HG03565 (cell line): ENCODE data around the gene CREM.
A peak's percentile ranks its signal among the peaks of the same experiment; 100 is the strongest.

Experiments
- ATAC-seq: cut with Tn5 transposase; IDR thresholded peaks from one replicate; pipeline ENCODE4 v1.9.1; 2021; ENCODE audit warnings: mild to moderate bottlenecking, moderate library complexity; ENCODE audit not compliant: unreplicated experiment

Gene CREM

DNA sequence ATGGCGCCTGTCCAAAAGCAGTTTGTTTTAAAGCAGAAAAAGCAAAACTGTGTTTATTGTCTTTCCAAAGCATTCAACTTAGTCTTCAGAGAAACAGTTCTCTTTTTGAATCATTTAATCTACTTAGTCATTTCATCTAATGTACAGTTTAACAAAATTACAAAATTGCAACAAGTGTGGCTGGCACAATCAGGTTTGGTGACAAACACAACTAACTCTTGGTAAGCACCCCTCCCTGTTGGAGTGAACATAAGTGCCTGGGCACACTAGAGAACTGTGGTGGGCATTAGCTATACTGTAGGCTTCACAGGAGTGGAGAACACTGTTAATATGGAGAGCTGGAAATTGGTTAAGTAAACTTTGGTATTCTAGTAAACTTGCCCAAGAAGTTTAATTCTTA lies 6.9 kb downstream of the CREM start:
- ATAC-seq = no peak

DNA sequence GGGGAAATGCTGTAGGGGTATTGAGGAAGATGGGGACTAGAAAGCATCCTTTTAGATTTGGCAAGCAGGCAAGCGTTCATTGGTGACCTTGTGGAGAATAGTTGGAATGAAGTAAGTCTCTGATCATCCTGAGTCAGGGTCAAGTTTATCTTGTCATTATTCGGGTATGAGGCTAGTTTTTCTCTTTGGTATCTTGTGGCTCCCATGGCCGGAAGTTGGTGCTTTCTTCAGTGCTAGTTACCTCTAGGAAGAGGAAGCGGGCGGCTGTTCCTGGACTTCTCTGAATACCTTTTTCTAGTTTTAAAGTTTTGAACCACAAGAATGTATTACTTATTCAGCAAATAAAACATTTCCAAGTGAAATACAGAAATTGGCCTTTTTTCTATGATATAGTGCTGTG lies 9.2 kb downstream of the CREM start:
- ATAC-seq = no peak

DNA sequence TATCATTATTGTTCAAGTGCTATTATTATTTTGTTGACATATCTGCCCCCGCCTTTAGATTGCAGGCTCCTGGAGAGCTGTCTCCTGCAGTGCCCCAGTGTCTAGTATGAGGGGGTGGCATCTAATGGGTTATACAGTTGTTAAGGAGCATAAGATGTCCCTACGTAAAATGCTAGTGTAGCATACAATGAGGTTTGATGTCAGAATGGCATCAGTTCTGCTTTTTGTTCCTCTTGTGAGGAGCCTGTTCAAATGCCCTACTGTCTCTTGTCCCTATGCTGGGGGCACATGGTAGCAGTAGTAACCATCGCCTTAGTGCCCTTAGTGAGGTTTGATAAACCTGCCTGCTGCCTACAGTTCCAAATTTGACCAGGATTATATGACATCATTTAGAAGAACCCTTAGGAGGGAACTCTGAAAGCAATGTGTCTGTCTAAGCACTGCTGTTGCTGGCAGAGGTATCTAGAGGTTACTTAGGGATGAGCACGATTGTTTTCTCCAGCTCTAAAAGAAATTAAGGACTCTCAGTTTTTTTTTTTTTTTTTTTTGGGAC lies 9.7 kb downstream of the CREM start:
- peak; percentile 50 for ATAC-seq

DNA sequence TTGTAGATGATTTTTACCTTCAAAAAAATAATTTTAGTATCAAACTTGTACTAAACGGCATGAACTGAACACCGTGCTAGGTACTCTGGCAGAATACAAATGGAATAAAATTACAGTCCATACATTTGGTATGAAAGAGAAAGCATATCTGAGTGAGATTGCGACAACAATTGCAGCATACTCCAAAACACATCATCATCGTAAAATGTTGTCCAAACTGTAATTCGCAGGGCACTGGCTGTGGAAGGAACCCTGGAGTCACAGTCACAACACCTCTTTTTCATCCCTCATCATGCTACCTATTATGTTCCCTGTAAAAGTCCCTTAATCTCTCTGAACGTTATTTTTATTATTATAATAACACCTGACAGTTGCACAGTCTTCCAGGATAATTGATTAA lies 13.5 kb downstream of the CREM start:
- no peak for ATAC-seq

DNA sequence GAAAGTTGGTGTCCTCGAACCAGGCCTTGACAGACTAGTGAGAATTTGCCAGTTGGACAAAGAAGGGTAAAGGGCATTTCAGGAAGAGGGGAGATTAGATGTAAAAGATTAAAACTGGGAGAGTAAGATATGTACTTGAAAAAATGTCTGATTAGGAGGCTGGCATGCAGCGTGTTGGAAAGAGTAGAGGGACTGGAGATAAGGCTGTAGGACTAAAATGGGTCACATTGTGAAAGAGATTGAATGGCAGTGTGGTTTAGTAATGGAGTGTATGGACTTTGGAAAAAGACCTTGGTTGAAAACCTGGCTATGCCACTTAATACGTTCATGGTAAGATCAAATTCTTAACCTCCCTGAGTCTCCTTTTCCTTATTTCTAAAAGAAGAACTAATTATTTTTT lies 14.1 kb downstream of the CREM start:
- ATAC-seq = no peak

DNA sequence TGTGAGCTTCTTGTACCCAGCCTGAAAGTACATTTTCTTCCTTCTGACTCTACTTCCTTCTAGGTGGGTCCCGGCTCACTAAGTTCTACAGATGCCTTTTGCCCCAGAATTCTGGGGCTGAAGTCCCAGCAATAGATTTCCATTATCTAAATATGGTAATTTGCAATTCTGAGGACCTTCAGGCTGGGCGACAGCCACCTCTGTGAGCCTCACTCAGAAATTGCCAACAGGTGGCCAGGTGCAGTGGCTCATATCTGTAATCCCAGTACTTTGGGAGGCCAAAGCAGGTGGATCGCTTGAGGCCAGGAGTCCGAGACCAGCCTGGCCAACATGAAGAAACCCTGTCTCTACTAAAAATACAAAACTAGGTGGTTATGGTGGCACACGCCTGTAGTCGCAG lies 23.7 kb downstream of the CREM start:
- ATAC-seq = no peak

DNA sequence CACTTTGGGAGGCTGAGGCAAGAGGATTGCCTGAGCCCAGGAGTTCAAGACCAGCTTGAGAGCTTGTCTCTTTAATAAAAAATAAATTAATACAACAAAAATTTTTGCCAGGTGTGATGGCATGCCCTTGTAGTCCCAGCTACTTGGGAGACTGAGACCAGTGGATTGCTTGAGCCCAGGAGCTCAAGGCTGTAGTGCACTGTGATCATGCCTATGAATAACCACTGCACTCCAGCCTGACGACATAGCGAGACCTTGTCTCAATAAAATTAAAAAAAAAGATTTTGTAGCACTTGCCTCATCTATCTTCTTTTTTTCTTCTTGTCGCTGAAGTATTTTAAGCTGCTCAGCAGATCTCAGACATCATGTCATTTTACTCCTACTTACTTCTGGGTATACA lies 26.3 kb downstream of the CREM start:
- no peak for ATAC-seq

DNA sequence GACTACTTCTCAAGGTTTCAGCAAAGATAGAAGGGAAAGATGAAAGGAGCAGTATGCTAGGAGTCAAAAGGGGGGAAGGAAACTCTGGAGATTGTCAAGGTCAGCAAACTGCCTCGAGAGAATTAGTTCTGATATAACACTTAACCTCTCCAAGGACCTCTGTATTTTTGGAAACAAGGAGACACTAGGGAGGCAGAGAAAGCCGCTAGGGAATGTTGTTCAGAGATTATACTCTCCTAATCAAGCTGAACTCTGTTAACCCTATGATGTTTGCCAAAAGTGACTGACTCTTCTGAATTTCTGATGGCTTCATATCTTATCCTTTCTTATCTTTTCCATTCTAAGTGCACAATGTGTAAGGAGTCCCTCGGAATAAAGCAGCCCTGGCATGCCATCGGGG lies 27.1 kb downstream of the CREM start:
- no peak for ATAC-seq

DNA sequence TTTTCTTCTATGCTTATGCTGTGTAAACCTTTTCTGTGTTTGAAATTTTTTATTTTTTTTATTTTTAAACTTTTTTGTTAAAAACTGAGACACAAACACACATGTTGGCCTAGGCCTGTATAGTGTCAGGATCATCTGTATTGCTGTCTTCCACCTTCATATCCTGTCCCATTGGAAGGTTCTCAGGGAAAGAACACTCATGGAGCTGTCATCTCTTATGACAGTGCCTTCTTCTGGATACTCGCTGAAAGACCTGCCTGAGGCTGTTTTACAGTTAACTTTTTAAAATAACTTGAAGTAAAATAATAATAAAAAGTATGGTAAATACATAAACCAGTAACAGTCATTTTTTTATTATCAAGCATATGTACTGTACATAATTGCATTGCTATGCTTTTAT lies 34.1 kb downstream of the CREM start:
- no peak for ATAC-seq

DNA sequence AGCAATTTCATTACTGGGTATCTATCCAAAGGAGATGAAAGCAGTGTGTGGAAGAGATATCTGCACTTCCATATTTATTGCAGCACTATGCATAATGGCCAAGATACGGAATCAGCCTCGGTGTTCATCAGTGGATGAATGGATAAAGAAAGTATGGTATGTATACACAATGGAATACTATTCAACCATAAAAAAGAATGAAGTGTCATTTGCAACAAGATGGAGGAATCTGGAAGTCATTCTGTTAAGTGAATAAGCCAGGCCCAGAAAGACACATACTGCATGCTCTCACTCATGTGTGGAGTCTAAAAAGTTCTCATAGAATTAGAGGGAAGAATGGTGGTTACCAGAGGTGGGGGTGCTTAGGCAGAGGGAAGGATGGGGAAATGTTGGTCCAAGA lies 35.3 kb downstream of the CREM start:
- ATAC-seq = no peak

DNA sequence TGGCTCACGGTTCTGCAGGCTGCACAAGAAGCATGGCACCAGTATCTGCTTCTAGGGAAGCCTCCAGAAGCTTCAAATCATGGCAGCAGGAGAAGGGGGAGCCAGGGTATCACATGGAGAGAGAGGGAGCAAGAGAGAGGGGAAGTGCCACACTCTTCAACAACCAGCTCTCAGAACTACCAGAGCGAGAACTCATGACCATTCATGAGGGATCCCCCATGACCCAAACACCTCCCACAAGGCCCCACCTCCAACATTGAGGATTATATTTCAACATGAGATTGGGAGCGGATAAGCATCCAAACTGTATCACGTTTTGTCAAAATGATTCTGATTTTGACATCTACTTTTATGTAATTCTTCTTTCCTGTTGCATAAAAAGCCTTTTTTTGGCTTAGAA lies 38.5 kb downstream of the CREM start:
- ATAC-seq = no peak

DNA sequence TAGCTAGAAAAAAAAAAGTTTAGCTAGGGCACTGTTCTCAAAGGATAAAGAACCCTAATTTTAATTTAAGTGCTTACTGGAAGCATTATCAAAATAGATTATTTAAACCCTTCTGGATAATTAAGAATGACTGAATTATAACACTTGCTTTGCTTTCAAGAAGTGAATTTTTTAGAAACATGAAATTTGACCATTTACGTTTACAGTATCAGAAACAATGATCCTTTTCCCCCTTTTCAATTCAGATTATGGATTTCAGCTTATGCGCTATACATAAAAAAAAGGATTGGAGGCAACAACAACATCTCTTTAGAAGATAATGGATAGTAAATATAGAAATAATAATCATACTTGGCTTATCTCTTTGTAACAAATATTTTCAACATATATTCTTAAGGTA lies 39.2 kb downstream of the CREM start:
- no peak for ATAC-seq

DNA sequence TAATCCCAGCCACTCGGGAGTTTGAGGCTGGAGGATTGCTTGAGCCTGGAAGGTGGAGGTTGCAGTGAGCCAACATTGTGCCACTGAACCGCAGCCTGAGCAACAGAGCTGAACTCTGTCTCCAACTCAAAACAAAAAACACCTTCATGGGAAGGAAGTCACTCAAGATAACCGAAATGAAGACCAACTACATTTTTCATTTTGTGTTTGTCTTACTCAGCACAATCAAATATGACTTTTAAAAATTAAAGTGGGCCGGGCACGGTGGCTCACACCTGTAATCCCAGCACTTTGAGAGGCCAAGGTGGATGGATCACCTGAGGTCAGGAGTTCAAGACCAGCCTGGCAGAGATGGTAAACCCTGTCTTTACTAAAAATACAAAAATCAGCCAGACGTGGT lies 40.0 kb downstream of the CREM start:
- ATAC-seq = no peak

DNA sequence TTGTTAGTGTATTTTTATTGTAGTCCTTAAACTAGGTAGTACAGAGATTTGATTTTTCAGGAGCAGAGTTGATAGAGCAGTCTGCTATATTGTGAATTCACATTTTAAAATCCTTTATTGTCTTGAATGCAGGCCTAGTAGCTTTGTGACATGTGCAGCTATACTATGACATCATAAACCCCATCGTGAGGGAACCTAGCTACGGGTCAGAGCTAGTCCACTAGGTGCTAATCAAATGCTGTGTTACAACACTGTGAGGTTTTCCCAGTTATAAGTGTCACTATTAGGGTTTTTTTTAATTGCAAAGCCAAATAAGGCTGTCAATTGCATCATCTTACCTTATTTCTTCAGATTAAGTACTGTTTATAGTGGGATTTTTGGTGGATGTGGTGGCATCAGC lies 40.7 kb downstream of the CREM start:
- ATAC-seq = no peak

DNA sequence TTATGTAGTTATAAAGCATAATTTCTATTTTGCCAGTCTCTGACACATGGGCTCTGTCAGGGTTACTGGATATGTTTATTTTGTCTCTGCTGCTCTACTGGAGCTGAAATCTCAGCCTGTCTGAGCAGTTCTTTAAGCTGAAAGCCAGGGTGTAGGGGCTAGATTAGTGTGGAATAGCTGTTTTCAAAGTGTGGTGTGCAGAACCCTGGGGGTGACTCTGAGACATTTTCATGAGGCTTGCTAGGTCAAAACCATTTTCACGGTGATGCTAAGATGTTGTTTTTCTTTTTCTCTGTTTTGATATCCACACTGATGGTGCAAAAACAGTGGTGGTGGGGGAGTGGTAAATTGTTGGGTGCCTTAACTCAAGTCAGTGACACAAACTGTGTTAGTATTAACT lies 45.5 kb downstream of the CREM start:
- ATAC-seq = no peak

DNA sequence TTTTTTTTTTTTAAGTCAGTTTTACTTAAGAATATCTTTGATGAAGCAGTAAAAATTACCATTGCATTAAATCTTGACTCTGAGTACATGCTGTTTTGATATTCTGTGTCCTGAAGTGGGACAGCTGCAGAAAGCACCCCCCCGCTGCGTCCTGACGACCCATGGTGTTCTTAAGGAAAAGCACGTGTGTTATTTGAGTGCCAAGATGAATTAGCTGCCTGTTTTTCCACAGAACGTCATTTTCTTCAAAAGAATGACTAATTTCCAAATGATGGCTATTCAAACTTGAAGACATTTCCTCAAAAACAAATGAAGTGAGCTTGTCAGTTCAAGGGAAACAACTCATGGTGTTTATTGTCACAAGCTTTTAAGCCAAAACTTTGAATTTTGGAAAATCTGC lies 45.9 kb downstream of the CREM start:
- ATAC-seq = no peak

DNA sequence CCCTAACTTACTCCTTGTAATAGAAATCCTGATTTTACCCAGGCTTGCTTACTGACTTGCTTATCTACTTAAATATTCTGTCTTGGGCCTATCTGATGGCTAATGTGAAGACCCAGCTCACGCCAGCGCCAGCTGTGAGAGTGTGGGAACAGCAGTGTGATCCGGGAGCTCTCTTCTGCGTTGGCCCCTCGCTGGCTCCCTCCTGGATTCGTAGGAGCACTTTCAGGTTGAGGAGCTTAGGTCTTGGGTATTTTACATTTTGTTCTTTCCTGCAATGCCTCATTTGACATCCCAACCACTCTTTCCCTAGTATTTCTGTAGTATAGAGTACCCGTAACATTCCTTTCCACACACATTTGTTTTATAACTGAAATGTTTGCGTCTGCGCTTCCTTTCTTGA lies 51.7 kb downstream of the CREM start:
- ATAC-seq = no peak

DNA sequence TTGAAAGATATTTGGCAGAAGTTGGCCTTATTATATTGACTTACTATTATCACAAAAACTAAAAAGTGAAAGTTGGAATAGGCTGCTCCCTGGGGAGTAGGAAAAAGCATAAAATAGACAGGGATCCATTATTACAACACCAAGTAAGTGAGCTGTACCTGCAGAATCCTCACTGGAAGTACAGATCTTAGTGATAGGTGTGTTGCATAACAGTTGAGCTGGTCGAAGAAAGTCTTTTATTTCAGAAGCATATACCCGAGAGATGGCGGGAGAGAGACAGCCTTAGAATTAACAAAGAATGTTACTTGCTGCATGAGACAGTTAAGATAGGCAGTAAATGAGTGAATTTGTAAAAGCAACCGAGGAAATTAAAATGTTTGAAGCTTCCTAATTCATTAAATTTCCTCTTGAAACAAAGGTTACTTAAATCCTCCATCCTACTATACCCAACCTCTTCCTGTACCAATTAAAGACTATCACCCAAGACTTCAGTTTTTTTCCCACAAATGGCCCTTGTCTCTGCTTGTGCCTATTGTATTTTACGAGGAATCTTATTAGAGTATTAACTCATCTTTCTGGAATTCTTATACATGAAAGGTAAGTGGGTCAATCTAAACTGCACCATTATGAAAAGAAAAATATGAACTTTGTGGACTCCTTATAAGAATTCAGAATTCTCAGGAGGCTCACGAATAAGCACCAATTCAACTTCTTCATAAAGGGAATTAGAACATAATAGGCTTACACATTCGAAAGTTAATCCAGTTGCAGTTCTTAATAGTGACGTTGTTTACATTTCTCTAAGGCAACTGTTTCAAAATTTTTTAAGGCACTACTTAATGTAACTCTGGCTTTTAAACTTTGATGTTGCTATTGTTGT lies 56.2 kb downstream of the CREM start:
- ATAC-seq = no peak

DNA sequence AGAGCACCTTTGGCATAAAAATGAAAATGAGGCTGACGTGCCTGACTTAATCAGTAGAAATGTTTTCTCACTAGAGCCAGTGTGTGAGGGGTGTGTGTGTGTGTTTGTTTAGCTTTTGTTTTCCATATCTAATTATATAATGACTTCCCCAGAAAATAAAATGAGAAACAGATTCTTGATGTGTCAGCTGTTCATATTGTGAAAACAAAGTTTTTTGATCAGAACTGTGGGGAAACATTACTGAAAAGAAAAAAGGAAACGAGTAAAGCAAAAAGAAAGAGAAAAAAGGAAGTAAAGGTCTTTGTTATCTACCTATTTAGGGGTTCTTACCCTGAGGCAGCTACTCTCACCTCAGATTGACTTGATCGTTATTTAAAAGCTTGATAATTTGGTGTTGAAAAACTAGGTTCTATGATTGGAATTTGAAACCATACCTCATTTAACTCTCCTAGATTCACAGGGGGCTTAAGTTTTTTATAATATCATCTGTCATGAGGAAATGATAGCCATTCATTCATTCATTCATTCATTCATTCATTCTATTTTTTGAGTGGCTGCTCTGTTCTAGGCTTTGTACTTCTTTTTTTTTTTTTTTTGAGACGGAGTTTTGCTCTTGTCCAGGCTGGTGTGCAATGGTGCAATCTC lies 58.0 kb downstream of the CREM start:
- no peak for ATAC-seq

DNA sequence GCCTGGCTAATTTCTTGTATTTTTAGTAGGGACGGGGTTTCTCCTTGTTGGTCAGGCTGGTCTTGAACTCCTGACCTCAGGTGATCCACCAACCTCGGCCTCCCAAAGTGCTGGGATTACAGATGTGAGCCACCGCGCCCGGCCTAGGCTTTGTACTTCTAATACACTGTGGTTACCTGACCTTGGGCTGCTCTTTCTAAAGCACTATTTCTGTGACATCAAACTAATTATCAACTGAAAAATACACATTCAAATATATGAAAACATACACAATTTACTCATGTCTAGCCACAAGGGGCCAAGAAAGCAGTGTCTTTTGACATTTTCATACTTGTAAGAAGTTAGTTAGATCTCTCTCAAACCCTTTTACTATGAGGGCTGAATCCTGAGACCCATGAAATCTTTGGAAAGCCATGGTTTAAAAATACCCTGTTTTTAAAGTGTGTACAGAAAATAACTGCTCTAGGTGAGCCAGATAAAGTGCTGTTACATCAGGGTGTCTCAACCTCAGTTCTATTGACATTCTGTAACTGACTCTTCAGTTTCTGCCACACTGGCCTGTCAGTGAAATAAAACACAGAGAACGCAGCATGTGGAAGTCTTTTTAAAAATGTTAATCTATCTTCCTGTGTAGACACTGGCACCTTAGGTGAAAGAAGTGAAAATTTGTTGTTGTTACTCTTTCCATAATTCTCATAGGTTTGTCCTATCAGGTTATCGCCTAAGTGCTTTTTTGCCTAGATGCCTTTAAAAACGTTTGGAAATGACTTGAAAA lies 58.8 kb downstream of the CREM start:
- ATAC-seq = peak; percentile 70

DNA sequence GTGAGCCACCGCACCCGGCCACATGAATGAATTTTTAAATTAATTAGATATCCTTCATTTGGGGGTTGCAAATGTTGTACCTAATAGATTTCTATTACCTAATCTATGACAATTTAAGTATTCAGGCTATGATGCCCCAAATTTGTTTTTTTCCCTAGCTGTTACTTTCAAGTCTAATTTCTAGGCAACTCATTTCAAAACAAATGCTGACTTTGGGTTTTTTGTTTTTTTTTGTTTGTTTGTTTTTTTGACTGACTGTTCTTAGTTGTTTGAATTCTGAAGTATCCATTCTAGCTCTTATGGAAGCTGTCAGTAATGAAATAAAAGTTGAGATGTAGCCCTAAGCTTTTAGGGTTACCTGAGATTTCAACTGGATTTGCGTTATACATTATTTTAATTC lies 62.3 kb downstream of the CREM start:
- ATAC-seq = no peak

DNA sequence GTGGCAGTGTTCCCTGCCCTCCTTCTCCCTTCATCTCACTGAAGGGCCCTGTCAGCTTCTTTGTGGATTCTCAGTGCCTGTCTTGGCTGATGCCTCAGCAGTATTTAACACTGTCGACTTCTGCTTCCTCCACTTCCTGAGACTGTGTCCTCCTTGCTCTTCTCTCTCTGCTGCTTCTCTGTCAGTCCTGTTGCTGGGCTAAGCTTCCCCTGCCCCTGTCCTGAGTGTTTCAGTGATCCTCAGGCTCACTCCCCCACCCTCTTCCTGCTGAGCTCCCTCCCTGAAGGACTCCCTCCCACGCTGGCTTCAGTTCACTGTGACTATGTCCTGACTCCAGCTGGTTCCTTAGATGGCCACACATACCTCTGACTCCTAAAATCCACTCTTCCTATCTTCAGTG lies 64.9 kb downstream of the CREM start:
- no peak for ATAC-seq
